ENCODE data around the gene IREB2. TPM values are rescaled to one million over a fixed set of nuclear protein-coding genes. Genes with fewer than 3 reads are reported as not detected.

Gene IREB2
- total RNA-seq, 1 donor from 2014 or later = 24.8 TPM

- DNase-seq = no peak
- intact Hi-C loops (cut with DNase I) = no loop called here
Measured at GRCh38 chr15:78405336-78405924, 32.6 kb upstream of the IREB2 start.

GRCh38 chr15:78406016-78406585 is 31.9 kb upstream of the IREB2 start:
- no peak for DNase-seq
- ATAC-seq (ENCODE audit: poor library complexity) = no peak
- intact Hi-C loops (cut with DNase I) = no loop called here

More at GRCh38 chr15:78405336-78405924, 32.6 kb upstream of the IREB2 start:
- no peak for ATAC-seq (ENCODE audit: poor library complexity)

- ATAC-seq (ENCODE audit: poor library complexity) = no peak
- intact Hi-C loops (cut with DNase I) = no loop called here
- no peak for DNase-seq
Measured at GRCh38 chr15:78407608-78408354, 30.2 kb upstream of the IREB2 start.

GRCh38 chr15:78408355-78408640 is 29.7 kb upstream of the IREB2 start:
- no peak for DNase-seq
- no peak for ATAC-seq (ENCODE audit: poor library complexity)
- intact Hi-C loops (cut with DNase I) = no loop called here

GRCh38 chr15:78408961-78409360 is 29.1 kb upstream of the IREB2 start:
- intact Hi-C loops (cut with DNase I) = no loop called here
- ATAC-seq (ENCODE audit: poor library complexity) (no peak), DNase-seq (no peak)

GRCh38 chr15:78411061-78411460 is 27.0 kb upstream of the IREB2 start:
- intact Hi-C loops (cut with DNase I) = no loop called here
- DNase-seq = no peak
- no peak for ATAC-seq (ENCODE audit: poor library complexity)

GRCh38 chr15:78414621-78415250 is 23.3 kb upstream of the IREB2 start:
- ATAC-seq (ENCODE audit: poor library complexity) = no peak
- intact Hi-C loops (cut with DNase I) = no loop called here
- DNase-seq = no peak

- ATAC-seq (ENCODE audit: poor library complexity) (peak; percentile 34), DNase-seq (no peak)
- intact Hi-C loops (cut with DNase I) = no loop called here
Measured at GRCh38 chr15:78415284-78415683, 22.7 kb upstream of the IREB2 start.

- no peak for DNase-seq
- no peak for ATAC-seq (ENCODE audit: poor library complexity)
- intact Hi-C loops (cut with DNase I) = no loop called here
Measured at GRCh38 chr15:78417754-78418630, 20.0 kb upstream of the IREB2 start.

- ATAC-seq (ENCODE audit: poor library complexity) (no peak), DNase-seq (no peak)
- intact Hi-C loops (cut with DNase I) = no loop called here
Measured at GRCh38 chr15:78418686-78419085, 19.3 kb upstream of the IREB2 start.

- intact Hi-C loops (cut with DNase I) = no loop called here
- DNase-seq = no peak
- no peak for ATAC-seq (ENCODE audit: poor library complexity)
Measured at GRCh38 chr15:78419367-78419766, 18.6 kb upstream of the IREB2 start.

GRCh38 chr15:78420220-78420619 is 17.8 kb upstream of the IREB2 start:
- no peak for DNase-seq
- no peak for ATAC-seq (ENCODE audit: poor library complexity)
- intact Hi-C loops (cut with DNase I) = loop anchor here (10.0 kb wide), 1 partner anchor 305 kb away; no protein-coding TSS in a partner anchor

GRCh38 chr15:78420766-78421165 is 17.2 kb upstream of the IREB2 start:
- no peak for DNase-seq
- intact Hi-C loops (cut with DNase I) = loop anchor here (10.0 kb wide), 1 partner anchor 306 kb away; no protein-coding TSS in a partner anchor
- ATAC-seq (ENCODE audit: poor library complexity) = no peak

GRCh38 chr15:78421238-78421965 is 16.6 kb upstream of the IREB2 start:
- DNase-seq = no peak
- intact Hi-C loops (cut with DNase I) = loop anchor here (10.0 kb wide), 1 partner anchor 307 kb away; no protein-coding TSS in a partner anchor
- ATAC-seq (ENCODE audit: poor library complexity) = no peak

GRCh38 chr15:78422571-78423340 is 15.3 kb upstream of the IREB2 start:
- peak; percentile 75 for DNase-seq
- intact Hi-C loops (cut with DNase I) = loop anchor here (2.0 to 10.0 kb wide), 2 partner anchors 114 to 308 kb away; no protein-coding TSS in a partner anchor
- ATAC-seq (ENCODE audit: poor library complexity) = peak; percentile 77

GRCh38 chr15:78424673-78425072 is 13.3 kb upstream of the IREB2 start:
- DNase-seq (no peak), ATAC-seq (ENCODE audit: poor library complexity) (no peak)
- intact Hi-C loops (cut with DNase I) = loop anchor here (10.0 kb wide), 1 partner anchor 310 kb away; no protein-coding TSS in a partner anchor

GRCh38 chr15:78425643-78426042 is 12.4 kb upstream of the IREB2 start:
- no peak for ATAC-seq (ENCODE audit: poor library complexity)
- intact Hi-C loops (cut with DNase I) = loop anchor here (10.0 kb wide), 1 partner anchor 311 kb away; no protein-coding TSS in a partner anchor
- DNase-seq = no peak

All from Right ventricle myocardium superior (tissue), 1 donor.